NK-92 (cell line): ENCODE measurements around the gene CASP10.

ENCODE experiments used
- DNase-seq: peaks from one replicate; lab custom pipeline; 2025; ENCODE audit not compliant: unreplicated experiment; lab: John Stamatoyannopoulos, UW

Gene CASP10

DNA sequence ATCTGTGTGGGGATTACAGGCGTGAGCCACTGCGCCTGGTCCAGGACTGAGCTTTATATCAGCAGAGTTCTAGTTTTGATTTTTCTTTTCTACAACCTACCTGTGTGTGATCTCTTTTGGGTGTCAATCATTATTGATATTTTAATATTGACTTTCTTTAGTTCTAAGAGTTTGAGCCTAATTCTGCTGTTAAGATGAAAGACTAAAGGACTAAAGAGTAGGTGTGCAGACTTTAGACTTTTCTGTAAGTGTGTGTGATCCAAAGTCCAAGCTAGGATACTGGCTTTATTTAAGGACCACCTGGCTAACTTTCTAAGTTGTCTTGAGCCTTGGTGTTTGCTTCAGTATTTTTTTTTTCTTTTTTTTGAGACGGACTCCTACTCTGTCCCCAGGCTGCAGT, 12.4 kb downstream of the CASP10 start:
- no peak for DNase-seq

DNA sequence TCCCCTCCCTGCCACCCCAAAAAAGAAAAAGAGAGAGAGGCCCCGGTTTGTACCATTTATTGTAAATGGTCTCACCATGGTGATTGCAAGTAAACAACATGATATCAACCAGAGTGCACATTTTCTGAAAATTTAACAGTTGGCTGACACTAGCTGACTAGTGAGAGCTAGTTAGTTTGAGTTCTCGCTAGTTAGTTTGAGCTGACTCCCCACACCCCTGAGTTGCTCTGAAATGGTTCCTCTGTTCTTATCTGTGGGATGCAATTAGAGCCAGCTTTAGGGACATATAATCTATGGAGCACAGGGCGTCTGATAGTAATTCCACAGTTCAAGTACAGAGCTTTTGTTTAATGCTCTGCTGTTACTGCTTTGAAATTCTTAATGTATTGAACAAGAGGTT, 13.1 kb downstream of the CASP10 start:
- DNase-seq: no peak

DNA sequence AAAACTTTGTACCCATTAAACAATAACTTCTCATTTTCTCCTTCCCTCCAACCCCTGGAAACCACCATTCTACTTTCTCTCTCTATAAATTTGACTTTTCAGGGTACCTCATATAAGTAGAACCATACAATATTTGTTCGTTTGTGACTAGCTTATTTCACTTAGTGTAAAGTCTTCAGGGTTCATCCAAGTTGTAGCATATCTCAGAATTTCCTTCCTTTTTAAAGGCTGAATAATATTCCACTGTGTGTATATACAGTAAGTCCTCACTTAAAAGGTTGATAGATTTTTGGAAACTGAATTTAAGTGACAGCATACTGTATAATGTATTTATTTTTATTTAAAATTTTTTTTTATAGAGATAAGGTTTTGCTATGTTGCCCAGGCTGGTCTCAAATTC, 13.9 kb downstream of the CASP10 start:
- DNase-seq: no peak

DNA sequence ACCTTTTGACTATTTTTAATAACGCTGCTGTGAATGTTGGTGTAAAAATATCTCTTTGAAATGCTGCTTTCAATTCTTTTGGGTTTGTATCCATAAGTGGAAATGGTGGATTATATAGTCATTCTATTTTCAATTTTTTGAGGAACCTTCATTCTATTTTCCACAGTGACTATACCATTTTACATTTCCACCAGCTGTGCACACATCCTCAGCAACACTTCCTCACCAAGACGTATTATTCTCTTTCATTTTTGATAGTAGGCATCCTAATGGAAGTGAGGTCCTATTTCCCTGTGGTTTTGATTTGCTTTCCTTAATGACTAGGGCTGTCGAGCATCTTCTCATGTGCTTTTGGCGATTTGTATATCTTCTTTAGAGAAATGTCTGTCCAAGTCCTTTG, 14.8 kb downstream of the CASP10 start:
- DNase-seq: no peak

DNA sequence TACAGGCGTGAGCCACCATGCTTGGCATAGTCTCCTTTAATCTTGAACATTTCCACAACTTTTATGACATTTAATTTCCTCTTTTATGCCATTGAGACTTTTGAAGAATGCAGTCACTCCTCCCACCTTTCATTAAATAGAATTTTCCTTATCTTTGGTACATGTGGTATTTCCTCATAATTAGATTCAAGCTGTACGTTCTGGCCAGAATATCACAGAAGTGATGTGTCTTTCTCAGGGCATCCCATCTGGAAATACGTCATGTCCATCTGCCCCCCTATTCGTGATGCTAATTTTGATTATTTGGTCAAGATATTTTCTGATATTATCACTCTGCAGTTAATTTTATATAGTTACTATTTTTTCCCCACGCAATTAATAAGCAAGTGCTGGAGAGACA, 16.9 kb downstream of the CASP10 start:
- no peak for DNase-seq

DNA sequence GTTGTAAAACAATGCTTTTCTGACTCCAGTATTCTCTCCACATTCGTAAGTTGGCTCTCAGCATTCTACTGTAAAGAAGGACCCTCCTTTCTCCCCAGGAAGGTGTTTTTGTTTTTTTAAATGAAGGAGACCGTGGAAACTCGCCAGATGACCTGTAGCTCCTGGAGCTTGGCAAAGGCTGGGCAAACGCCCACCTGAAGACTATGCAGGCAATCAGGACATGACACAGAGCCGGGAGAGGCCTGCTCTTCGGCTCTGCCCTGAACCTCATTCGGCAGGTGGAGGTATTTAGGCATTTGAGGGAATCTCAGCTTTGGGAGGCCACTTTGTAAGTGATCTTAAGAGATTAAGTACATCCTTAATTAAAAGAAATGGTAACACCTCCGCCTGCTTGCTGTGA, 17.4 kb downstream of the CASP10 start:
- DNase-seq: no peak

DNA sequence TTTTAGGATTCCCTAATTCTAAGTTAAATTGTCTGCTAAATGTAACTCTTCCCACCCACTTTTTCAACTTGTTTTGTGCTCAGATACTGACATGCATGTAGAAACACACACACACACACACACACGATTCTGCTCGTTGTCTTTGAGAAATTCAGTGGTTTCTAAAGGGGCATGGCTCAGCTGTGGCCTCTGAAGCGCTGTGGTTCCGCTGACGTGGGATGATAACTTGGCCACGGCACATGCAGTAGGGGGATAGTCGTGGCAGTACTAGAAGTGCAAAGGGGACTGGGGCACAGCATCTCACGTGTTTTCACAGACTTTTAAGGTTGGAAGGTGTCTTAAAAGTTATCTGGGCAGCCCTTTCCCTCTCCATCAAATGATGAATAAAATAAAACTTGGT, 18.4 kb downstream of the CASP10 start:
- DNase-seq: no peak

DNA sequence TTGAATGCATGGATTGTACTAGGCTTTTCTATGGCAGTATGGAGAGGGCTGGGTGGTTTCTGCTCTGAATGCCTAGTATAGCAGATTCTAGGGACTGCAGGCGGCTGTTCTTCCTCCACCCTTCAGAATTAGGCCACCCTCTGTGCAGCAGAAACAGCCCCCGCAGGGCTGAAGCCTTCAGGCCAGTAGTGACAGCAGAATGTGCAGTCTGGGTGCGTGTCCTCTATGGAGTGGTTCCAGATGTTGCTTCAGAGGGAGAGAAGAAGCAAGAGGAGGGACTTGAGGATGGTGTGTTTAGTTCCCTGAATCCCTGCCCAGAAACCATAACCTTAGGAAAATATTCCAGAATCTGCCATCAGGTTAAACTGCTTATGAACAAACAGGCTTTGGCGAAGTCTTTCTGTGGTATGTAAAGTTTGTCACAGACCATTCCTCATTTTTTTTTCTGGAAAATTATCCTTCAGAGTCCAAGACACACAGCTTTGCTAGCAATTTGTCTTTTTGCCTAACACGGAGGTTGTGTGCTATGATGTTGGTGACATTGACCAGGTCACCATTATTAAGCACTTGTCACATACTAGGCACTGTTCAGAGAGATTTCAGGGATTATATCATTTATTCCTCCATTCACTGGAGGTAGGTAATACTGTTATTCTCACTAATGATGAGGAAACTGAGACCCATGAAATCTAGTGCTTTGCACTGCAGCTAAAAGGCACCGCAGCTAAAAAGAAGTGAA, 21.1 kb downstream of the CASP10 start:
- no peak for DNase-seq

DNA sequence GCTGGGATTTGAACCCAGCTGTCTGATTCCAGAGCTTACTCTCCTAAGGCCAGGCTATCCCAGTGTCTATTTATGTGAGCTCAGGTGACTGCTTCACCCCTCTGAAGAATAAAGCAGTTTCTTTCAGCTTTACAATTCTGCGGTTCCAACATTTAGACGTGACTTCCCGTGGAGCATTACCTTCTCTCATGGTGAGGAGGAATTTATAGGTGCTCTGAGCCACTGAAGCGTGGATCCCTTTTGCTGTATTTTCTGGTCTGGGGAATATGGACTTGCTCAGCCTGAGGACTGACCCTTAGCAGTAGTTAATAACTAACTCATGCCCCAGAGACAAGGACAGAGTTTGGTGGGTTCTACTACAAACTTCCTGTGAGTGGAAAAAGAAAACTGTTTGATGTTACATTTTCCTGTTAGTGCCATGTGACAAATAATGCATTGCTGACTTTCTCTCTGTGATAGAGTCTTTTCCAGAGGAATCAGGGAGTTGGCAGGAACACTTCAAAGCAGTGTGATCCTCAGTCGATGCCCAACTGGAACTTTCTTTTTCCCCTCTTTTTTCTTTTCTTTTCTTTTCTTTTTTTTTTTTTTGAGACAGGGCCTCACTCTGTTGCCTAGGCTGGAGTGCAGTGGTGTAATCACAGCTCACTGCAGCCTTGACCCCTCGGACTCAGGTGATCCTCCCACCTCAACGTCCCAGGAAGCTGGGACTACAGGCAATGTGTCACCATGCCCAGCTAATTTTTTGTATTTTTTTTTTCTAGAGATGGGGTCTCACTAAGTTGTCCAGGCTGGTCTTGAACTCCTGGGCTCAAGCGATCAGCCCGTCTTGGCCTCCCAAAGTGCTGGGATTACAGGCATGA, 21.9 kb downstream of the CASP10 start:
- DNase-seq: no peak

DNA sequence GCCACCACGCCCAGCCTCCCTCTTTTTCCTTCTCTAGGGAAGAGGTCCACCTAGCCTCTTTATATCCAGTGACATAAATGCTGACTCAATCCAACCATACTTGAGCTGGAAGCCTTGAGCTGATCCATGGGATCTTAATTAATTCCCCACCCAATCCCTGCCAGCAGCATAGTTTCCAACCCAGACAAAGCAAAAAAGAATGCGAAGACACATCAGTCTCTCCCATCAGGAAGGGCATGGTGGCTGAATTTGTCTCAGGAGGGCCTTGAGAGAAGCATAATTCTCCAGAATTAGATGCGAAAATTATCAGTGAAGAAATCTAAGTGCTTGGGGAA, 22.5 kb downstream of the CASP10 start:
- no peak for DNase-seq

DNA sequence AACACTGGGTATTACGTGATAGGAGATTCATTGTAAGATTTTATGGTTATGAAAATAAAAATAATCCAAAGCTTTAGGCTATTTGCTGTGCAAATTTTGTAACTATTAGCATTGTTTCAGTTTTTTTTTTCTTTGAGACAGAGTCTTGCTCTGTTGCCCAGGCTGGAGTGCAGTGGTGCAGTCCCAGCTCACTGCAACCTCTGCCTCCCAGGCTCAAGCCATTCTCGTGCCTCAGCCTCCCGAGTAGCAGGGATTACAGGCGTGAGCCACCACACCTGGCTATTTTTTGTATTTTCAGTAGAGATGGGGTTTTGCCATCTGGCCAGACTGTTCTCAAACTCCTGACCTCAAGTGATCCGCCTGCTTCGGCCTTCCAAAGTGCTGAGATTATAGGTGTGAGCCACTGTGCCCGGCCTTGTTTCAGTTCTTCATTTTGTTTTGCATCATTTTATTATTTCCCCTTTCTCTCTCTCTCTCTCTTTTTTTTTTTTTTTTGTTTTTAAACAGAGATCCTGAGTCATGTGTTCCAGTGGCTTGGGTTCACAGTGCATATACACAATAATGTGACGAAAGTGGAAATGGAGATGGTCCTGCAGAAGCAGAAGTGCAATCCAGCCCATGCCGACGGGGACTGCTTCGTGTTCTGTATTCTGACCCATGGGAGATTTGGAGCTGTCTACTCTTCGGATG, 25.8 kb downstream of the CASP10 start:
- DNase-seq: no peak

DNA sequence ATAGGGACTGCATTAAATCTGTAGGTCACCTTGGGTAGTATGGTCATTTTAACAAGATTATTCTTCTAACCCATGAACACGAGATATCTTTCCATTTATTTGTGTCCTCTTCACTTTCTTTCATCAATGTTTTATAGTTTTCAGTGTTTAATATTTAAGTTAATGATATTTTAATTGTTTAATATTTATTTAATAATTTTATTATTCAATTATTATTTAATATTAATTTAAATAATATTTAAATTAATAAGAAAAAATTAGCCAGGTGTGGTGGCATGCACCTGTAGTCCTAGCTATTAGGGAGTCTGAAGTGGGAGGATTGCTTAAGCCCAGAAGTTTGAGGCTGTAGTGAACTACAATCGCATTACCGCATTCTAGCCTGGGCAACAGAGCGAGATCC, 33.0 kb downstream of the CASP10 start:
- DNase-seq: no peak

DNA sequence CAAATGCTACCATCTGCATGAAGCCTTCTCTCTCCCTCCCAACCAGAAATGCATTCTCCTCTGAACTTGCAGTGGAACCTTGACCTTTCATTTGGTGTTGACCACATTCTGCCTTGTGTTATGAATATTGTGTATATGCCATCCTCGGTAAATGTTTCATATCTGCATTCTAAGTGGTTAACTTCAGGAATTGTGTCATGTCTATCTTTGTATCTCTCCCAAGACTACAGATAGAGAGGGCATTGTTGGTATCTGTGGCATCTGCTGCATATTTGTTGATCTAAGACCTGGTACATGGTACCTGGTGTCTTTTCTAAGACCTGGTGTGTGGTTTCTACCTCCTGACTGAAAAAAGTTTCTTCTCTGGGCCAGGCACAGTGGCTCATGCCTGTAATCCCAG, 34.0 kb downstream of the CASP10 start:
- DNase-seq: no peak

DNA sequence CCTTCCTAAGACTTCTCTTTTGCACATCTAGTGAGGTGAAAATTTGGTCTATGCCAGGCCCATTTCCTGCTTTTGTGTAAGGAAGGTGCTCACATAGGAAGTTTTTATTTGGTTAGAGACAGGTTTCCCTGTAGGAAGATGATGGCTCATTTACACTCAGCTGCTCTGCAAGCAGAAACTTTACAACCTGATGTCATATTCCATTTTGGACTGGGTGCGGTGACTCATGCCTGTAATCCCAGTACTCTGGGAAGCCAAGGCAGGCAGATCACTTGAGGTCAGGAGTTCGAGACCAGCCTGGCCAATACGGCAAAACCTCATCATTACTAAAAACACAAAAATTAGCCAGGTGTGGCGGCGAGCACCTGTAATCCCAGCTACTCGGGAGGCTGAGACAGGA, 35.8 kb downstream of the CASP10 start:
- DNase-seq: no peak

DNA sequence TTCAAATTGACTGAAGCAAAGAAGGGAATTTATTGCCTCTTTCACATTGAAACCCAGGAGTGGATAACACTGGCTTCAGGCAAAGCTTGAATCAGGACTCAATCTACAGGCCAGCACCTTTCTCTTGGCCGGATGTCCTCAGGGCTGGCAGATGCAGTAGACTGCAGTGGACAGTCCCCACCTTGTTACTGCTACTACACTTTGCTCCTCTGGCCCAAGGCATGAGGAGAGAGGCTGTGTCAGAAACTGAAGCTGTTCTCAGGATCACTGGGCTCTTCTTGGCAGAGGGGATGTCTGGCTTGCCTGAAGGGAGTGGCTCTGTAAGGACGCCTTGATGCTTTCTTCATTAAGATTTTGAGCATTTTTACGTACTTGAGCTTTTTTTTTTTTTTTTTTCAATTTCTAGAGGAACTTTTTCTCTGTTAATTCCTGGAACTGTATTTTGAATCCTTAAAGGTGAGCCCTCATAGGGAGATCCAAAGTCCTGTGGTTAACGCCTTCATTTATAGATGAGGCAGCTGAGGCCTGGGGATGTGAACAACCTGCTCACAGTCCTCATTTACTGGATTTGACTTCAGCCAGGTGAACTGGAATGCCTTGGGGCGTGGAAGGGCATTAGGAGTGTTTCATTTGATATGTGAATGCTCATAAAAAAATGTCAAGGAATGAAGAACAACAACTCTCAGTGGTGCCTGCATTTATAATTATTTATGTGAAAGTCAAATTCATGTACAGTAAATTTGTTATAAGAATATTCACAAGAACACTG, 36.6 kb downstream of the CASP10 start:
- no peak for DNase-seq

DNA sequence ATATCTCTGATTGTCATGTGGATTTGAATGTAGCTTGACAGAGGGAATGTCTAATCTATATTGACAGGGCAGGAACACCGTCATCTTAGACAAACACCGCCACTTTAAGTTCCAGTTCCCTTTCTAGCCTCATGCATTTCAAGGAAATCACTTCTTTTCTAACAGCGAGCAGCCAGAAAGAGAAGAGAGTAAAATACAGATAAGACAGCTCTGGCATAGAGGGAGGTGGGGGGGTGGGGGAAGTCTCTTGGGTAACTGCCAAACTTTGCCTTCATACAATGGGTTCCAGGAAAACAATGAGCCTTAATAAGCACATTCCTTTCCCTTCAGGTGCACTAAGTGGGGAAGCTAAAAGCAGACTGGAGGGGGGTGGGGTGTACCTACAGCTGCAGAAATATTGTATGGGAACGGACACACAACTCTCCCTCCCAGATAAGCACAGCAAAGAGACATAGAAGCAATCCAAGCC, 37.2 kb downstream of the CASP10 start:
- DNase-seq: no peak

DNA sequence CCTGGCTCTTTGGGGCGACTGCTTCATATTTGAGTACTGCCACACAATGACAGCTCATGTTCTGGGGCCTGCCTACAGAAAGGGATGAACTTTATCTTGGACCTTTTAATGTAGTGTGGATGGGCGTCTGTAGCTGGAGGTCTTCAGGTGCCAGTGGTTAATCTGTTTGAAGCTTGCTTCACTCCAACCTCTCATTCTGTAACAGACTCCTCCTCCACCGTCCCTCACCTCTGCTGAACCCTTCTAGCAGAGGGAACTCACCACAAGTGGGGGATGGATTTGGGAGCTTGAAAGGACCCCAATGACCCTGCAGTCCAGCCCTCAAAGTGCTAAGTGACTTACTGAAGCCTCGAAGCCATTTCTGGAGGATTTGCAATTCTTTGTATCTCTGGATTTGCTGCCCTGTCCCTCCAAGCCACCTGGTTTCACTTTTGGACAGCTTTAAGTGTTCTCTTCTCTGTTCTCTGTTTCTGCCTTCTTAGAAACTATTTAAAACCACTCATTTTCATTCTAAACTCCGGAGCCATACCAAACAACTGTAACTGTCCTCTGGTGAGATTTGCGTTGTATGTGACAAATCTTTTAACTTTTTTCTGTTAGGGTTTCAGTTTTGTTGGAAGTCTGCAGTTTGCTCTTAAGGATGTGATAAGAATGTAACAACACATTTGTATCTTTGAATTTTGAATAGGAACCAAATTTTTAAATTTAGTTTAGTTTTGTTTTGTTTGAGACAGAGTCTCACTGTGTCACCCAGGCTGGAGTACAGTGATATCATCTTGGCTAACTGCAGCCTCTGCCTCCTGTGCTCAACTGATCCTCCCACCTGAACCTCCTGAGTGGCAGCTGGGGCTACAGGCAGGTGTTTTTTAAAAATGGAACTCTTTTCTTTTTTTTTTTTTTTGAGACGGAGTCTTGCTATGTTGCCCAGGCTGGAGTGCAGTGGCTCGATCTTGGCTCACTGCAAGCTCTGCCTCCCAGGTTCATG, 40.4 kb downstream of the CASP10 start:
- no peak for DNase-seq

DNA sequence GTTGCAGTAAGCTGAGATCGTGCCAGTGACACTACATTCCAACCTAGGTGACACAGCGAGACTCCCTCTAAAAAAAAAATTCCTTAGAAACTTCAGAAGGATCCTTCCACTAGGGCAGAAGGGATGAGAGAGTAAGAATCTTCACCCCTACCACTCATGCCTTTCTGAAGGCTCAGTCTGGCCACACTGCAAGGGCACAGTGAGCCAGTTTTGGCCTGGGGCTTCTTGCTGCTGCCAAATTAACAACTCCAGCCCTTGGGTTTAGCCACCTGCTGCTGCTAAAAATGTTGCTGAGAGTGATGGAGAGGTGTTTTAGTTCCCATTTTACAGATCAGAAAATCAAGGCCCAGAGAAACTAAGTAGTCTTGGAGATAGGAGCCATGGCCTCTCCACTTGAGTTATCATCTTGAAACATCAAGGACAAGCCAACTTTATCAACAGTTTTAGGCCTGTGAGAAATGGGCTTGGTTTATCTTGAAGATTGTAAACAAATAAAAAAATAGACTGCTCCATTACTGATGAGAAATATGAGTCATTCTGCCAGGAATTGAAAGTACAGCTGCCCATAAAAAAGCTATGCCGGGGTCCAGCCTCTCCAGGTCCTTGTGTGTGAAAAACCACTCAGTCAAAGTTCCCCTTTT, 45.5 kb downstream of the CASP10 start:
- no peak for DNase-seq

DNA sequence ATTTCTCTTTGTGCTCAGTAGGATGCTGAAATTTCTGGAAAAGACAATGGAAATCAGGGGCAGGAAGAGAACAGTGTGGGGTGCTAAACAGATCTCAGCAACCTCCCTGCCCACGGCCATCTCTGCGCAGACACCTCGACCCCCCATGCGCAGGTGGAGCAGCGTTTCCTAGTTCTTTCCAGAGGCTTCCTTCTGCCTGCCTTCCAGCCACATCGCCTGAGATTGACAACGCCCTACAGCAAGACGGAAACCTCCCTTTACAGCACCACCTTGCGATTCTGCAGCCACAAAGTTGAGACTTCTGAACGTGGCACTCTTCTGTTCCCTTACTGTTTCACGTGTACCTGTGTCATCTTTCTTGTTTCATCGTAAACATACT, 46.0 kb downstream of the CASP10 start:
- no peak for DNase-seq
